ENCODE data around the gene RDH11. TPM values are rescaled to one million over a fixed set of nuclear protein-coding genes. Genes with fewer than 3 reads are reported as not detected.
A peak's percentile ranks its signal among the peaks of the same experiment; 100 is the strongest.

Gene RDH11
- total RNA-seq, 2 donors from 2014 or later: 19.4 to 26.2 TPM

GRCh38 chr14:67697006-67697405, 1.4 kb upstream of the RDH11 start:
- DNase-seq (no peak), ATAC-seq (no peak)
- Histone ChIP-seq H3K36me3 (replicated peaks in 1 of 2; ENCODE audit: insufficient read depth in 1 of 2, low read depth in 2 of 2) (no peaks in the 10 kb centered on the region), H3K27me3 (no peaks in the 10 kb centered on the region), H3K4me1 (peaks cover 6% of the 10 kb centered on the region), H3K9me3 (no peaks in the 10 kb centered on the region), H3K4me3 (no peak overlapping the region), H3K27ac (peak overlapping the region in 3 of 4 donors; percentile 39 to 85 (median 47))
- 53 to 63% methylated on average over 4 of the region's 4 CpGs for WGBS, 2 donors
- TF ChIP-seq CTCF (IDR thresholded peaks at IDR 0.05) (no peak), POLR2A (IDR thresholded peaks at IDR 0.05) (no peak)
- intact Hi-C loops (cut with DNase I): no loop called here

GRCh38 chr14:67694791-67695393, 672 bp downstream of the RDH11 start:
- H3K36me3 ChIP-seq (replicated peaks in 1 of 2; ENCODE audit: insufficient read depth in 1 of 2, low read depth in 2 of 2): peaks cover 0 to 2% of the 10 kb centered on the region in 2 donors
- no peaks in the 10 kb centered on the region for H3K27me3 ChIP-seq
- peak; percentile 85 to 94 (median 92) for DNase-seq
- ATAC-seq: peak; percentile 92
- intact Hi-C loops (cut with DNase I): no loop called here
- TF ChIP-seq CTCF (IDR thresholded peaks at IDR 0.05) (no peak), POLR2A (IDR thresholded peaks at IDR 0.05) (no peak)
- 1% methylated on average over 21 of the region's 21 CpGs for WGBS, 2 donors
- H3K4me1 ChIP-seq: peaks cover 6% of the 10 kb centered on the region
- no peaks in the 10 kb centered on the region for H3K9me3 ChIP-seq
- H3K27ac ChIP-seq: peak overlapping the region; percentile 85 to 88 (median 86)
- H3K4me3 ChIP-seq: peak overlapping the region; percentile 47 to 75

- Histone ChIP-seq H3K4me1 (peaks cover 6% of the 10 kb centered on the region), H3K27ac (no peak overlapping the region), H3K4me3 (no peak overlapping the region), H3K27me3 (no peaks in the 10 kb centered on the region), H3K9me3 (no peaks in the 10 kb centered on the region), H3K36me3 (replicated peaks in 1 of 2; ENCODE audit: insufficient read depth in 1 of 2, low read depth in 2 of 2) (peaks cover 0 to 9% of the 10 kb centered on the region in 2 donors)
- no peak for ATAC-seq
- TF ChIP-seq POLR2A (IDR thresholded peaks at IDR 0.05) (no peak), CTCF (IDR thresholded peaks at IDR 0.05) (no peak)
- WGBS, 2 donors: 95 to 96% methylated on average over 4 of the region's 4 CpGs
- intact Hi-C loops (cut with DNase I): no loop called here
- DNase-seq: no peak
Measured at GRCh38 chr14:67690011-67690410, 5.6 kb downstream of the RDH11 start.

GRCh38 chr14:67683842-67684241, 11.7 kb downstream of the RDH11 start:
- Histone ChIP-seq H3K27ac (peak overlapping the region in 1 of 4 donors; percentile 11), H3K27me3 (no peaks in the 10 kb centered on the region), H3K36me3 (replicated peaks in 1 of 2; ENCODE audit: insufficient read depth in 1 of 2, low read depth in 2 of 2) (no peaks in the 10 kb centered on the region), H3K4me1 (no peaks in the 10 kb centered on the region), H3K4me3 (no peak overlapping the region), H3K9me3 (no peaks in the 10 kb centered on the region)
- DNase-seq: no peak
- TF ChIP-seq POLR2A (IDR thresholded peaks at IDR 0.05): no peak
- no peak for TF ChIP-seq CTCF (IDR thresholded peaks at IDR 0.05)
- intact Hi-C loops (cut with DNase I): no loop called here
- ATAC-seq: no peak

- H3K4me3 ChIP-seq: no peak overlapping the region
- no peaks in the 10 kb centered on the region for H3K9me3 ChIP-seq
- no peaks in the 10 kb centered on the region for H3K27me3 ChIP-seq
- intact Hi-C loops (cut with DNase I): no loop called here
- H3K4me1 ChIP-seq: no peaks in the 10 kb centered on the region
- H3K36me3 ChIP-seq (replicated peaks in 1 of 2; ENCODE audit: insufficient read depth in 1 of 2, low read depth in 2 of 2): no peaks in the 10 kb centered on the region
- ATAC-seq (no peak), DNase-seq (peak in 1 of 4 donors; percentile 28)
- TF ChIP-seq CTCF (IDR thresholded peaks at IDR 0.05) (no peak), POLR2A (IDR thresholded peaks at IDR 0.05) (no peak)
- 77 to 90% methylated on average over 2 of the region's 2 CpGs for WGBS, 2 donors
- no peak overlapping the region for H3K27ac ChIP-seq
Measured at GRCh38 chr14:67680941-67681340, 14.6 kb downstream of the RDH11 start.
